ENCODE measurements around the gene SERINC2. TPM values are rescaled to one million over a fixed set of nuclear protein-coding genes. Genes with fewer than 3 reads are reported as not detected.

The SERINC2 gene
- total and polyA plus RNA-seq, 2 donors (not counting 1 experiment from before 2014, with no cell fraction given), result 28.4 to 104 TPM

DNA sequence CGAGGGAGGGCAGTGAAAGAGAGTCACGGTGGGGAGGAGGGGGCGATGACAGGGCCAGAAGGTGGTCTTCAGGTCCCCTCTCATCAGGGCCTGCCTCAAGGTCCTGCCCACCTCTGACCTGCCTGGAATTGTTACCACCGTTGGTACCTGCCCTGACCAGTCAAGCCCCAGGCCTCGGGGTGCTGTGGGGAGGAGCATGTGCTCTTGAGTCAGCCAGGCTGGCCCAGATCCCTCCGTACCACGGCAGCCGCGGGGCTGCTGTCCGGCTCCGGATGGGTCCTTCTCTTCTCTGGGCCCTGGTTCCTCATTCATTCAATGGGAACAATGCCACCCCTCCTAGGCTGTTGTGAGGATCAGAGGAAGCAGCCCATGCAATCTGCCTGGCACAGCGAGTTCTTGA lies 22.0 kb downstream of the SERINC2 start:
- no peaks in the 10 kb centered on the region for H3K9me3 ChIP-seq (ENCODE audit: control insufficient read depth, insufficient read depth, low read depth, low read length)
- no peak overlapping the region for H2AFZ ChIP-seq (ENCODE audit: low read length)
- TF ChIP-seq, protein P1, sequence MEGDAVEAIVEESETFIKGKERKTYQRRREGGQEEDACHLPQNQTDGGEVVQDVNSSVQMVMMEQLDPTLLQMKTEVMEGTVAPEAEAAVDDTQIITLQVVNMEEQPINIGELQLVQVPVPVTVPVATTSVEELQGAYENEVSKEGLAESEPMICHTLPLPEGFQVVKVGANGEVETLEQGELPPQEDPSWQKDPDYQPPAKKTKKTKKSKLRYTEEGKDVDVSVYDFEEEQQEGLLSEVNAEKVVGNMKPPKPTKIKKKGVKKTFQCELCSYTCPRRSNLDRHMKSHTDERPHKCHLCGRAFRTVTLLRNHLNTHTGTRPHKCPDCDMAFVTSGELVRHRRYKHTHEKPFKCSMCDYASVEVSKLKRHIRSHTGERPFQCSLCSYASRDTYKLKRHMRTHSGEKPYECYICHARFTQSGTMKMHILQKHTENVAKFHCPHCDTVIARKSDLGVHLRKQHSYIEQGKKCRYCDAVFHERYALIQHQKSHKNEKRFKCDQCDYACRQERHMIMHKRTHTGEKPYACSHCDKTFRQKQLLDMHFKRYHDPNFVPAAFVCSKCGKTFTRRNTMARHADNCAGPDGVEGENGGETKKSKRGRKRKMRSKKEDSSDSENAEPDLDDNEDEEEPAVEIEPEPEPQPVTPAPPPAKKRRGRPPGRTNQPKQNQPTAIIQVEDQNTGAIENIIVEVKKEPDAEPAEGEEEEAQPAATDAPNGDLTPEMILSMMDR (conservative IDR thresholded peaks at IDR 0.05 in 1 of 2, IDR thresholded peaks at IDR 0.05 in 1 of 2; ENCODE audit: low read depth in 1 of 2, low read length in 2 of 2), result no peak

DNA sequence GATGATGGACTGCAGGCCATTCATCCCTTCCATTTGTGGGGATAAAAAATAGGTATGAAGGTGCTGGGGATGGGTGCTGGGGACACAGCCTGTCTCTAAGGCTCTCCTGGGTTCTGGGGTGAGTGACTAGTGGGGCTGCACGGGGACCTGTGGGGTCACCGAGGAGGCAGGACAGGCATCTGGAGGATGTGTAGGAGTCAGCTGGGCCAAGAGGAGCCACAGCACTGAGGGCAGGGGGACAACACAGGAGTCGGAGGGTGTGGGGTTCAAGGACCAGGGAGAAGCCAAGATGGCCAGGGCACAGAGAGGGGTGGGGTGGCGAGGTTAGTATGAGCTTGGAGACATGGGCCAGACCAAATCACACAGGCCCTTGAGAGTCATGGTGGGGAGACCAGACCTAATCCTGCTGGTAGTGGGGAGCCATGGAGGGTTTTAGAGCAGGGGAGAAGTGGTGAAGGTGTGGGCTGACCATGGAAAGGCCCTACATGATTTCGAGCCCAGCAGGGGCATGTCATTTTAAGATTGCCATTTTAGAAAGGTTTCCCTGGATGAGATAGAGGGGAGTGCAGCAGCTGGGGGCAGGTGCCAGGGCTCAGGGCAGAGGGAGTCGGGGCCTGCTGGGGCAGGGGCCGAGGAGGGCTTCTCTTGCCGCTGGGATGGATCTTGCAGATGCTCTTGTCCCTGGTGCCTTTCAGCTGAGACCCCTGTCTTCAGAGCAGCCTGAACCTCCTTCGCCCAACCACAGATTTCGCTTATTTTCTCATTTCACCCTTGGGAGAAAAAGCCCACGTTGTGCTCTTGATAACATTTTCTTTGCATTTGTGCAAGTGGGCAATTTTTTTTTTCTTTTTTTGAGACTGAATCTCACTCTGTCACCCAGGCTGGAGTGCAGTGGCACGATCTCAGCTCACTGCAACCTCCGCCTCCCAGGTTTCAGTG lies 22.7 kb downstream of the SERINC2 start:
- Histone ChIP-seq H3K36me3 (ENCODE audit: control insufficient read depth, insufficient read depth, low read length) (peaks cover 14% of the 10 kb centered on the region), H3K27ac (ENCODE audit: insufficient read depth, low read length) (no peak overlapping the region), H3K9ac (ENCODE audit: insufficient read depth, low read length) (no peak overlapping the region), H3K79me2 (ENCODE audit: control insufficient read depth, insufficient read depth, low read length) (no peaks in the 10 kb centered on the region), H3K27me3 (ENCODE audit: control insufficient read depth, insufficient read depth, low read length) (no peaks in the 10 kb centered on the region), H4K20me1 (ENCODE audit: control insufficient read depth, extremely low read depth, insufficient read depth, low read length) (no peaks in the 10 kb centered on the region), H3K4me3 (replicated peaks in 1 of 4; ENCODE audit: control extremely low read depth in 1 of 4, insufficient read depth in 1 of 4, low read depth in 3 of 4, low read length in 4 of 4) (no peak overlapping the region), H3K9me3 (ENCODE audit: control insufficient read depth, insufficient read depth, low read depth, low read length) (no peaks in the 10 kb centered on the region), H2AFZ (ENCODE audit: low read length) (no peak overlapping the region), H3K4me1 (ENCODE audit: control insufficient read depth, extremely low read depth, insufficient read depth, low read length) (no peaks in the 10 kb centered on the region), H3K4me2 (ENCODE audit: extremely low read depth, insufficient read depth, low read length) (no peak overlapping the region)
- DNase-seq (ENCODE audit: low read depth in 2 of 2), result no peak
- no peak for TF ChIP-seq EZH2 (IDR thresholded peaks at IDR 0.05; ENCODE audit: low read length, missing control alignments)

More for the DNA sequence above, 22.0 kb downstream of the SERINC2 start:
- no peak for DNase-seq (ENCODE audit: low read depth in 2 of 2)
- Histone ChIP-seq H3K36me3 (ENCODE audit: control insufficient read depth, insufficient read depth, low read length) (peaks cover 17% of the 10 kb centered on the region), H3K27ac (ENCODE audit: insufficient read depth, low read length) (no peak overlapping the region), H3K4me3 (replicated peaks in 1 of 4; ENCODE audit: control extremely low read depth in 1 of 4, insufficient read depth in 1 of 4, low read depth in 3 of 4, low read length in 4 of 4) (no peak overlapping the region), H3K4me2 (ENCODE audit: extremely low read depth, insufficient read depth, low read length) (no peak overlapping the region), H3K4me1 (ENCODE audit: control insufficient read depth, extremely low read depth, insufficient read depth, low read length) (no peaks in the 10 kb centered on the region), H3K9ac (ENCODE audit: insufficient read depth, low read length) (no peak overlapping the region), H3K79me2 (ENCODE audit: control insufficient read depth, insufficient read depth, low read length) (no peaks in the 10 kb centered on the region), H3K27me3 (ENCODE audit: control insufficient read depth, insufficient read depth, low read length) (no peaks in the 10 kb centered on the region), H4K20me1 (ENCODE audit: control insufficient read depth, extremely low read depth, insufficient read depth, low read length) (no peaks in the 10 kb centered on the region)

DNA sequence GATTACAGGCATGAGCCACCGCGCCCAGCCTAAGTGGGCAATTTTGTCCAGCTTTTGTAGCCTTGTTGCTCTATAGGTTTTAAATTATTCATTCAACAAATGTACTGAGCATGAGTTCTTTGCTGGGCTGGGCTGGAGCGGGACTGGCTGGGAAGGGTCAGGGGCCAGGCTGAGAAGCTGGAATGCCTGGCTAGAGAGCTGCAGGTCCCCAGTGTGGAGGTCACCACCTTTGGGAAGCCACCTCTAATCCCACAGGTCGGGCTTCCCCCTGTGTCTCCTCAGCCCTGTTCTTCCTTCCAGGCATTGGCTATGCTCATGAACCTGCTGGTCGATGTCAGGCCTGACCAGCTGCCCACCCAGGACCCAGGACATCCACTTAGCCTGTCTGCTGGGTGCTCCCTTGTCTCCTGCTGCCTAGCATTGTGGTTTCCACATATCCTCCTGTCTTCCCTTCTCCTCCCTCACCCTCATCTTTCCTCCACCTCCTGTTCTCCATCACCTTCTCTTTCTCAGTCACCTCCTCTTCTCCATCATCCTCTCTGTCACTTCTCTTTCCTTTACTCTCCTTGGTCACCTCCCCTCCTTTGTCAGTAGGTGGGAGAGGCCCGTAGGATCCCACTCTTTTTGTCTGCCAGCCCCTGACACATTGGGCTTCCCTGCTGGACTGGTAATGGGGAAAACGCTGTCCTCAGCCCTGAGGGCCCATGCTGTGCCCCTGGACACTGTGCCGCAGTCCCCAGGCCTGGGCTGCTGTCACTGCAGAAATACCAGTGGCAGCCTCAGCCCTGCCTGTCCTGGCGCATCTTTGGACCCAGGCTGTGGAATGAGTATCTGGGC lies 23.8 kb downstream of the SERINC2 start:
- Histone ChIP-seq H3K4me2 (ENCODE audit: extremely low read depth, insufficient read depth, low read length) (no peak overlapping the region), H2AFZ (ENCODE audit: low read length) (no peak overlapping the region), H3K4me3 (replicated peaks in 1 of 4; ENCODE audit: control extremely low read depth in 1 of 4, insufficient read depth in 1 of 4, low read depth in 3 of 4, low read length in 4 of 4) (no peak overlapping the region), H3K27ac (ENCODE audit: insufficient read depth, low read length) (no peak overlapping the region), H3K36me3 (ENCODE audit: control insufficient read depth, insufficient read depth, low read length) (peaks cover 12% of the 10 kb centered on the region), H3K4me1 (ENCODE audit: control insufficient read depth, extremely low read depth, insufficient read depth, low read length) (no peaks in the 10 kb centered on the region), H3K9me3 (ENCODE audit: control insufficient read depth, insufficient read depth, low read depth, low read length) (no peaks in the 10 kb centered on the region), H3K79me2 (ENCODE audit: control insufficient read depth, insufficient read depth, low read length) (no peaks in the 10 kb centered on the region), H3K27me3 (ENCODE audit: control insufficient read depth, insufficient read depth, low read length) (no peaks in the 10 kb centered on the region), H4K20me1 (ENCODE audit: control insufficient read depth, extremely low read depth, insufficient read depth, low read length) (no peaks in the 10 kb centered on the region), H3K9ac (ENCODE audit: insufficient read depth, low read length) (no peak overlapping the region)
- DNase-seq (ENCODE audit: low read depth in 2 of 2), result no peak
- TF ChIP-seq EZH2 (IDR thresholded peaks at IDR 0.05; ENCODE audit: low read length, missing control alignments), result no peak
- TF ChIP-seq, protein P1 (conservative IDR thresholded peaks at IDR 0.05 in 1 of 2, IDR thresholded peaks at IDR 0.05 in 1 of 2; ENCODE audit: low read depth in 1 of 2, low read length in 2 of 2), result no peak
